HepG2 (cell line): ENCODE data around the gene TBXA2R. TPM values are rescaled to one million over a fixed set of nuclear protein-coding genes. Genes with fewer than 3 reads are reported as not detected.

Experiments used
- ATAC-seq: fragments of 200-7000 bp; cut with Tn5 transposase; 3 replicates; pipeline ENCODE4 v1.9.1; 2020; ENCODE audit warnings: mild to moderate bottlenecking, moderate library complexity
- BruUV-seq: library from RNA; stranded (reverse); fragments of 400-500 nt; replicated peaks from 2 replicates; lab custom pipeline; 2021; lab: Mats Ljungman, UMichigan
- CTCF ChIA-PET: fragments of 300-600 bp; formaldehyde crosslinking; extraction: SDS; loops from one replicate; lab custom pipeline; 2021; ENCODE audit warnings: low total read pairs, inconsistent platforms, low intra/inter-chr PET ratio; lab: Yijun Ruan, JAX
- POLR2A ChIA-PET: fragments of 350-600 bp; sonication (Branson Sonifier 250); formaldehyde crosslinking; loops from one replicate; lab custom pipeline; 2020; ENCODE audit warnings: antibody characterized with exemption, inconsistent platforms; lab: Yijun Ruan, JAX
- DNase-seq: peaks from one replicate; pipeline ENCODE4 v3.0.0-alpha.2; 2015; ENCODE audit warnings: low spot score
- FAIRE-seq: peaks from 3 replicates; lab custom pipeline; 2011; peaks lifted over from hg19 to GRCh38; lab: Jason Lieb, UNC
- H2AFZ ChIP-seq: one replicate; pipeline ENCODE4 v1.6.1; 2011; ENCODE audit warnings: low read length, inconsistent platforms
- H3K27ac ChIP-seq: fragments of 300-600 bp; 3 replicates; pipeline ENCODE4 v1.8.0; 2011; ENCODE audit warnings: mixed run types, mild to moderate bottlenecking, mixed read lengths, low read length, inconsistent platforms; ENCODE audit not compliant: insufficient read depth; ENCODE audit errors: extremely low read length
- H3K27me3 ChIP-seq, 2 experiments: fragments of 200-600 bp in 1 of 2; 2 replicates in 1 of 2; 3 replicates in 1 of 2; pipeline versions ENCODE4 v1.6.0 to v1.8.0; 2011; ENCODE audit warnings: low read length in 2 of 2, mild to moderate bottlenecking in 2 of 2, moderate library complexity in 2 of 2, inconsistent platforms in 1 of 2; ENCODE audit not compliant: insufficient read depth in 2 of 2, control insufficient read depth in 1 of 2
- H3K36me3 ChIP-seq, 2 experiments: fragments of 200-600 bp in 1 of 2; replicated peaks in 1 of 2; 2 replicates in 1 of 2; 3 replicates in 1 of 2; pipeline versions ENCODE4 v1.5.1 to v1.8.0; 2011; ENCODE audit warnings: low read length in 2 of 2, inconsistent platforms in 1 of 2; ENCODE audit not compliant: insufficient read depth in 2 of 2, control insufficient read depth in 1 of 2
- H3K4me1 ChIP-seq: 2 replicates; pipeline ENCODE4 v1.5.1; 2012; ENCODE audit warnings: low read length, inconsistent platforms; ENCODE audit not compliant: insufficient read depth
- H3K4me2 ChIP-seq: 2 replicates; pipeline ENCODE4 v1.6.0; 2011; ENCODE audit warnings: low read depth, low read length, inconsistent platforms
- H3K4me3 ChIP-seq, 3 experiments: fragments of 200-600 bp in 1 of 3; sonication (generic), shearing (Covaris generic) in 1 of 3; replicated peaks in 1 of 3; 2 replicates each; pipeline ENCODE4 v1.5.1; 2011 to 2016; ENCODE audit warnings: low read length in 3 of 3, inconsistent platforms in 2 of 3, low read depth in 2 of 3, mild to moderate bottlenecking in 2 of 3, control low read depth in 1 of 3, mixed read lengths in 1 of 3; ENCODE audit not compliant: insufficient read depth in 1 of 3
- H3K79me2 ChIP-seq: one replicate; pipeline ENCODE4 v1.6.1; 2011; ENCODE audit warnings: low read length, inconsistent platforms; ENCODE audit not compliant: insufficient read depth
- H3K9ac ChIP-seq: 2 replicates; pipeline ENCODE4 v1.6.0; 2011; ENCODE audit warnings: mild to moderate bottlenecking, low read depth, low read length, inconsistent platforms; ENCODE audit not compliant: insufficient read depth
- H3K9me3 ChIP-seq: 2 replicates; pipeline ENCODE4 v1.5.1; 2012; ENCODE audit warnings: mild to moderate bottlenecking, low read length
- H4K20me1 ChIP-seq: 2 replicates; pipeline ENCODE4 v1.6.0; 2011; ENCODE audit warnings: inconsistent platforms, mild to moderate bottlenecking, low read length, moderate library complexity; ENCODE audit not compliant: insufficient read depth
- HINFP ChIP-seq: sonication (generic); formaldehyde crosslinking; IDR thresholded peaks from 2 replicates; pipeline ENCODE4 v1.4.0; 2020; ENCODE audit warnings: low read depth, mild to moderate bottlenecking, missing genetic modification reagents
- HNRNPLL ChIP-seq: fragments of 200-400 bp; formaldehyde crosslinking; IDR thresholded peaks from 2 replicates; pipeline ENCODE4 v1.6.1; 2017; ENCODE audit warnings: mild to moderate bottlenecking, low read depth, low read length; ENCODE audit not compliant: poor library complexity, severe bottlenecking
- MED8 ChIP-seq: sonication (generic); formaldehyde crosslinking; IDR thresholded peaks from 2 replicates; pipeline ENCODE4 v1.8.1; 2023; ENCODE audit warnings: mild to moderate bottlenecking, missing genetic modification reagents; ENCODE audit not compliant: insufficient replicate concordance
- MYPOP ChIP-seq: sonication (generic); formaldehyde crosslinking; IDR thresholded peaks from 2 replicates; pipeline ENCODE4 v1.8.1; 2023; ENCODE audit warnings: mild to moderate bottlenecking, moderate library complexity, missing genetic modification reagents
- SNRNP70 ChIP-seq: fragments of 200-400 bp; formaldehyde crosslinking; IDR thresholded peaks from 2 replicates; pipeline ENCODE4 v1.6.1; 2017; ENCODE audit warnings: mild to moderate bottlenecking, low read depth, low read length, moderate library complexity
- TGIF2 ChIP-seq: IDR thresholded peaks from 2 replicates; pipeline ENCODE4 v1.6.1; 2016; ENCODE audit warnings: control low read depth, missing compliant biosample characterization
- TP53 ChIP-seq: sonication (generic); formaldehyde crosslinking; conservative IDR thresholded peaks from 2 replicates; pipeline ENCODE4 v1.4.0; 2020; ENCODE audit warnings: missing genetic modification reagents
- ZBTB21 ChIP-seq: sonication (generic); formaldehyde crosslinking; IDR thresholded peaks from 2 replicates; pipeline ENCODE4 v1.4.0; 2020; ENCODE audit warnings: missing genetic modification reagents
- ZFYVE20 ChIP-seq: sonication (generic); formaldehyde crosslinking; IDR thresholded peaks from 2 replicates; pipeline ENCODE4 v1.8.0; 2023; ENCODE audit warnings: low read depth, mild to moderate bottlenecking, moderate library complexity, missing genetic modification reagents, borderline replicate concordance
- ZNF281 ChIP-seq: sonication (generic); formaldehyde crosslinking; IDR thresholded peaks from 2 replicates; pipeline ENCODE4 v1.4.0; 2020; ENCODE audit warnings: missing genetic modification reagents, borderline replicate concordance
- ZNF609 ChIP-seq: sonication (generic); formaldehyde crosslinking; IDR thresholded peaks from 2 replicates; pipeline ENCODE4 v1.4.0; 2020; ENCODE audit warnings: mild to moderate bottlenecking, missing genetic modification reagents, borderline replicate concordance
- ZNF776 ChIP-seq: sonication (generic); formaldehyde crosslinking; IDR thresholded peaks from 2 replicates; pipeline ENCODE4 v1.4.0; 2020; ENCODE audit warnings: mild to moderate bottlenecking, missing genetic modification reagents
- WGBS: methylation state at CpG from one replicate; pipeline ENCODE4 v1.1.6; 2017; ENCODE audit warnings: low lambda C conversion rate; 5-methylcytosine and 5-hydroxymethylcytosine counted together
- in situ Hi-C: cut with HindIII; loops from 2 replicates; pipeline ENCODE4 v1.10.0; 2017; ENCODE audit warnings: low pct_unique_long_range_greater_than_20kb; ENCODE audit not compliant: extremely low pct_ligation_motif_present
- intact Hi-C: fragments of 100-400 bp; cut with micrococcal nuclease; formaldehyde crosslinking; loops from one replicate; pipeline ENCODE4 v1.10.0; 2022; ENCODE audit not compliant: unreplicated experiment
- polyA plus RNA-seq, 8 experiments: library from polyadenylated mRNA; depleted of rRNA in 3 of 8; stranded (reverse) in 7 of 8; unstranded in 1 of 8; fragments of >200 nt; fragmentation: Illumina TruSeq in 4 of 8; extraction: Trizol in 4 of 8; gene quantifications; 2 replicates each; pipeline versions ENCODE4 v1.2.1 to v1.2.3, GENCODE V29; 2011 to 2016; ENCODE audit warnings: low read depth in 4 of 8, missing spikeins in 1 of 8, mixed read lengths in 1 of 8; ENCODE audit not compliant: insufficient read depth in 1 of 8
- total RNA-seq, 5 experiments: library from RNA; depleted of rRNA; stranded (reverse); fragments of >200 nt; fragmentation: Illumina TruSeq; extraction: Trizol; gene quantifications; 2 replicates each; pipeline ENCODE4 v1.2.3, GENCODE V29; 2016; ENCODE audit warnings: low read depth in 1 of 5

Gene TBXA2R
- total and polyA plus RNA-seq, 2 of the 13 experiments (the other 11 are each of a cell fraction or from before 2014, with no cell fraction given) = 0.09 TPM; not detected in 1

GRCh38 chr19:3557461-3558248 lies 49.0 kb downstream of the TBXA2R start, which contains the start of gene MFSD12:
Gene MFSD12 (minus strand): TSS chr19:3557586. CDS start chr19:3557403, 183 bp downstream.
- H3K4me2 ChIP-seq = peak within 1 kb of the TSS; percentile 96
- DNase-seq (peak; percentile 80), ATAC-seq (peak; percentile 92), FAIRE-seq (no peak)
- peaks cover 14% of the 10 kb centered on the region for H3K79me2 ChIP-seq
- peak within 1 kb of the TSS; percentile 87 for H3K9ac ChIP-seq
- no peaks in the 10 kb centered on the region for H3K9me3 ChIP-seq
- no peaks in the 10 kb centered on the region for H4K20me1 ChIP-seq
- H3K27me3 ChIP-seq = peaks cover 0 to 1% of the 10 kb centered on the region in 2 experiments; a peak in 1 of 5 replicates
- no peaks in the 10 kb centered on the region for H3K36me3 ChIP-seq
- ChIA-PET POLR2A (interaction anchor here (0.7 to 2.3 kb wide), 5 partner anchors 13 to 77 kb away, joined by 3 to 6 read pairs (median 4); partner anchors contain the start of genes DOHH and SMIM24), CTCF (no interaction called here)
- no peak within 1 kb of the TSS for H3K27ac ChIP-seq
- H3K4me3 ChIP-seq = peak within 1 kb of the TSS; percentile 85 to 95 (median 91)
- no TSS peak for BruUV-seq
- H2AFZ ChIP-seq = no peak within 1 kb of the TSS
- peaks cover 57% of the 10 kb centered on the region for H3K4me1 ChIP-seq
- intact Hi-C loops (no loop called here), in situ Hi-C loops (no loop called here)
- 1% methylated on average over 29 of the region's 81 CpGs for WGBS
- TF ChIP-seq ZBTB21 = no peak
- no peak for TF ChIP-seq HINFP (CRISPR knock-in tag)
- no peak for TF ChIP-seq ZFYVE20
- TF ChIP-seq ZNF776 = no peak; the same call in 1 of the 2 replicates
- TF ChIP-seq HNRNPLL = peak; percentile 54
- no peak; the same call in 1 of the 2 replicates for TF ChIP-seq ZNF281 (CRISPR knock-in tag)
- TF ChIP-seq MYPOP = peak; percentile 78
- no peak; the same call in 1 of the 2 replicates for TF ChIP-seq ZNF609 (CRISPR knock-in tag)
- TF ChIP-seq MED8 (CRISPR knock-in tag) = no peak
- TF ChIP-seq TP53 = no peak
- TF ChIP-seq TGIF2 (CRISPR knock-in tag) = no peak
- TF ChIP-seq SNRNP70 = no peak
